H9 (cell line): ENCODE results near the gene MRTFA. TPM values are rescaled to one million over a fixed set of nuclear protein-coding genes. Genes with fewer than 3 reads are reported as not detected.
A peak's percentile ranks its signal among the peaks of the same experiment; 100 is the strongest.

Experiments used
- DNase-seq: peaks from one replicate; pipeline ENCODE4 v3.0.0-alpha.2; 2017
- H2AFZ ChIP-seq: one replicate; pipeline ENCODE4 v1.6.1; 2013; ENCODE audit warnings: mild to moderate bottlenecking, low read length, control low read depth, moderate library complexity
- H2AK5ac ChIP-seq: 2 replicates; pipeline ENCODE4 v1.6.1; 2013; ENCODE audit warnings: low read length, control low read depth, mixed read lengths; ENCODE audit not compliant: insufficient read length
- H2BK120ac ChIP-seq: one replicate; pipeline ENCODE4 v1.6.1; 2013; ENCODE audit warnings: low read depth, mild to moderate bottlenecking, low read length, control low read depth, inconsistent platforms; ENCODE audit not compliant: poor library complexity, severe bottlenecking
- H2BK12ac ChIP-seq: 2 replicates; pipeline ENCODE4 v1.6.1; 2013; ENCODE audit warnings: low read length, control low read depth, mixed read lengths, low read depth; ENCODE audit not compliant: insufficient read length
- H2BK15ac ChIP-seq: 2 replicates; pipeline ENCODE4 v1.6.1; 2013; ENCODE audit warnings: low read depth, low read length, control low read depth
- H2BK20ac ChIP-seq: one replicate; pipeline ENCODE4 v1.6.1; 2013; ENCODE audit warnings: low read depth, mild to moderate bottlenecking, low read length, control low read depth, inconsistent platforms; ENCODE audit not compliant: poor library complexity, severe bottlenecking
- H2BK5ac ChIP-seq: 2 replicates; pipeline ENCODE4 v1.6.1; 2013; ENCODE audit warnings: low read length, control low read depth, mixed read lengths; ENCODE audit not compliant: insufficient read length
- H3K14ac ChIP-seq: 2 replicates; pipeline ENCODE4 v1.6.1; 2013; ENCODE audit warnings: low read length, control low read depth; ENCODE audit not compliant: insufficient read depth
- H3K18ac ChIP-seq: 2 replicates; pipeline ENCODE4 v1.6.1; 2013; ENCODE audit warnings: low read depth, mild to moderate bottlenecking, mixed read lengths, low read length, control low read depth; ENCODE audit not compliant: insufficient read length
- H3K23ac ChIP-seq: 2 replicates; pipeline ENCODE4 v1.6.1; 2013; ENCODE audit warnings: low read length, control low read depth, mixed read lengths, low read depth; ENCODE audit not compliant: insufficient read length
- H3K23me2 ChIP-seq: 2 replicates; pipeline ENCODE4 v1.6.1; 2013; ENCODE audit warnings: low read depth, mild to moderate bottlenecking, mixed read lengths, low read length, control low read depth; ENCODE audit not compliant: insufficient read length, poor library complexity, severe bottlenecking
- H3K27ac ChIP-seq: 2 replicates; pipeline ENCODE4 v1.5.1; 2013; ENCODE audit warnings: low read length, control low read depth, mixed read lengths, low read depth; ENCODE audit not compliant: insufficient read length
- H3K27me3 ChIP-seq: 2 replicates; pipeline ENCODE4 v1.6.1; 2013; ENCODE audit warnings: low read length, control low read depth, inconsistent platforms; ENCODE audit not compliant: insufficient read depth
- H3K4ac ChIP-seq: 2 replicates; pipeline ENCODE4 v1.6.1; 2013; ENCODE audit warnings: low read depth, mild to moderate bottlenecking, control low read depth, inconsistent platforms, low read length, moderate library complexity
- H3K4me1 ChIP-seq: 2 replicates; pipeline ENCODE4 v1.6.1; 2013; ENCODE audit warnings: low read length, control low read depth, inconsistent platforms; ENCODE audit not compliant: insufficient read depth
- H3K4me2 ChIP-seq: 2 replicates; pipeline ENCODE4 v1.6.1; 2013; ENCODE audit warnings: low read length, control low read depth, mixed read lengths; ENCODE audit not compliant: insufficient read length, insufficient read depth
- H3K56ac ChIP-seq: 2 replicates; pipeline ENCODE4 v1.6.1; 2013; ENCODE audit warnings: low read depth, mild to moderate bottlenecking, mixed read lengths, low read length, control low read depth; ENCODE audit not compliant: insufficient read length
- H3K79me1 ChIP-seq: 2 replicates; pipeline ENCODE4 v1.6.1; 2013; ENCODE audit warnings: low read depth, mild to moderate bottlenecking, moderate library complexity, low read length, control low read depth, inconsistent platforms; ENCODE audit not compliant: insufficient read depth, poor library complexity, severe bottlenecking
- H3K79me2 ChIP-seq: 2 replicates; pipeline ENCODE4 v1.6.1; 2013; ENCODE audit warnings: low read length, control low read depth, inconsistent platforms; ENCODE audit not compliant: insufficient read depth
- H3K9ac ChIP-seq: 2 replicates; pipeline ENCODE4 v1.6.1; 2013; ENCODE audit warnings: low read length, control low read depth, mixed read lengths; ENCODE audit not compliant: insufficient read length; ENCODE audit errors: extremely low read depth
- H3K9me3 ChIP-seq: one replicate; pipeline ENCODE4 v1.6.1; 2013; ENCODE audit warnings: low read depth, low read length, inconsistent platforms; ENCODE audit not compliant: control insufficient read depth
- H3T11ph ChIP-seq: one replicate; pipeline ENCODE4 v1.6.1; 2013; ENCODE audit warnings: mild to moderate bottlenecking, low read length, control low read depth, inconsistent platforms
- H4K20me1 ChIP-seq: one replicate; pipeline ENCODE4 v1.6.1; 2013; ENCODE audit not compliant: control insufficient read depth, insufficient read length, insufficient read depth
- H4K5ac ChIP-seq: 2 replicates; pipeline ENCODE4 v1.6.1; 2013; ENCODE audit warnings: low read depth, mild to moderate bottlenecking, mixed read lengths, low read length, control low read depth; ENCODE audit not compliant: insufficient read length
- H4K8ac ChIP-seq: replicated peaks from 2 replicates; pipeline ENCODE4 v1.6.1; 2013; ENCODE audit warnings: low read length, control low read depth, mixed read lengths, low read depth; ENCODE audit not compliant: insufficient read length
- H4K91ac ChIP-seq: 2 replicates; pipeline ENCODE4 v1.6.1; 2013; ENCODE audit warnings: low read depth, mild to moderate bottlenecking, moderate library complexity, mixed read lengths, low read length, control low read depth; ENCODE audit not compliant: insufficient read length
- H3K27ac Mint-ChIP-seq, 3 experiments: 2 replicates in 2 of 3; 3 replicates in 1 of 3; pipeline ENCODE4 v1.8.0; 2020 to 2021; ENCODE audit warnings: mixed read lengths in 3 of 3, mild to moderate bottlenecking in 1 of 3, moderate library complexity in 1 of 3
- H3K27me3 Mint-ChIP-seq: 2 replicates; pipeline ENCODE4 v1.8.0; 2021; ENCODE audit warnings: low read depth, mild to moderate bottlenecking, moderate library complexity, mixed read lengths
- H3K36me3 Mint-ChIP-seq, 3 experiments: 2 replicates in 2 of 3; 3 replicates in 1 of 3; pipeline ENCODE4 v1.8.0; 2020 to 2021; ENCODE audit warnings: low read depth in 3 of 3, mixed read lengths in 3 of 3; ENCODE audit not compliant: insufficient read depth in 1 of 3
- H3K4me1 Mint-ChIP-seq, 2 experiments: 2 replicates each; pipeline ENCODE4 v1.8.0; 2020; ENCODE audit warnings: mixed read lengths in 2 of 2
- H3K4me3 Mint-ChIP-seq, 2 experiments: 2 replicates in 1 of 2; 3 replicates in 1 of 2; pipeline ENCODE4 v1.8.0; 2020 to 2021; ENCODE audit warnings: mild to moderate bottlenecking in 2 of 2, mixed read lengths in 2 of 2, moderate library complexity in 1 of 2
- H3K9me3 Mint-ChIP-seq, 2 experiments: 2 replicates in 1 of 2; 3 replicates in 1 of 2; pipeline ENCODE4 v1.8.0; 2020; ENCODE audit warnings: mild to moderate bottlenecking in 2 of 2, mixed read lengths in 2 of 2, moderate library complexity in 1 of 2
- CTCF ChIP-seq: fragments of 200-600 bp; sonication (generic); conservative IDR thresholded peaks from 3 replicates; pipeline ENCODE4 v1.8.0; 2021; ENCODE audit warnings: antibody characterized with exemption, mild to moderate bottlenecking
- WGBS: extraction: QIAGEN DNeasy Blood & Tissue Kit; methylation state at CpG from one replicate; pipeline ENCODE4 v1.1.7; 2013; ENCODE audit warnings: missing lambda C conversion rate, low lambda C conversion rate, mixed read lengths; ENCODE audit not compliant: insufficient read length; ENCODE audit errors: extremely low coverage; 5-methylcytosine and 5-hydroxymethylcytosine counted together
- total RNA-seq: library from RNA; stranded (reverse); gene quantifications from 2 replicates; pipeline ENCODE4 v1.2.1, GENCODE V29; 2021

The MRTFA gene
- total RNA-seq, 1 experiment from 2014 or later, result 38.1 TPM

DNA sequence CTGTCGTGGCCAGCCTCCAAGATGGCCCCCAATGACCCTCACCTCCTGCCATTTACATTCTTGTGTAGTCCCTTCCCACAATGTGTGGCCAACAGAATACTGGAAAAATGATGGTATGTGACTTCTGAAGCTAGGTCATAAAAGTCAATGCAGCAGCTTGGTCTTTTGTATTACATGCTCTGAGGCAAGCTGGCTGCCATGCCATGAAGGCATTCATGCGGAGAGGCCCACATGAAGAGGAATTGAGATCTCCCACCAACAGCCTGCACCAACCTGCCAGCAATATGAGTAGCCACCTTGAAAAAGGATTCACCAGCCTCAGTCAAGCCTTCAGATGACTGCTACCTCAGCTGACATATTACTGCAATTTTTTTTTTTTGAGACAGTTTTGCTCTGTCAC, 4.6 kb downstream of the MRTFA start:
- H3K23me2 ChIP-seq, result peaks cover 6% of the 10 kb centered on the region
- WGBS, result no CpG with 5 or more reads among the region's 2 CpGs
- no peak overlapping the region for H3K18ac ChIP-seq
- Mint-ChIP-seq H3K4me3 (no peak overlapping the region), H3K27me3 (no peaks in the 10 kb centered on the region), H3K36me3 (peaks cover 0 to 4% (median 2%) of the 10 kb centered on the region in 3 experiments; a peak in 6 of 7 replicates), H3K9me3 (no peaks in the 10 kb centered on the region), H3K4me1 (peaks cover 18 to 34% of the 10 kb centered on the region in 2 experiments), H3K27ac (peak overlapping the region in 2 of 3 experiments; percentile 59 to 92; a peak in 3 of 7 replicates)
- no peak overlapping the region for H4K5ac ChIP-seq
- DNase-seq, result no peak
- H2BK5ac ChIP-seq, result no peak overlapping the region
- TF ChIP-seq CTCF, result no peak
- no peak overlapping the region for H3K9ac ChIP-seq
- no peak overlapping the region for H2BK12ac ChIP-seq
- H3K23ac ChIP-seq, result no peak overlapping the region
- no peak overlapping the region for H2AFZ ChIP-seq
- H3K14ac ChIP-seq, result no peak overlapping the region
- no peak overlapping the region for H3K4ac ChIP-seq
- no peak overlapping the region for H2AK5ac ChIP-seq
- no peak overlapping the region for H3K56ac ChIP-seq
- no peak overlapping the region for H4K8ac ChIP-seq
- no peak overlapping the region for H3K27ac ChIP-seq
- no peak overlapping the region for H3K4me2 ChIP-seq
- no peaks in the 10 kb centered on the region for H4K20me1 ChIP-seq
- no peak overlapping the region for H4K91ac ChIP-seq
- no peak overlapping the region for H3T11ph ChIP-seq
- H3K27me3 ChIP-seq, result no peaks in the 10 kb centered on the region
- H3K9me3 ChIP-seq, result no peaks in the 10 kb centered on the region
- H2BK120ac ChIP-seq, result no peak overlapping the region
- H2BK15ac ChIP-seq, result no peak overlapping the region
- peaks cover 4% of the 10 kb centered on the region; the same call in 1 of the 2 replicates for H3K4me1 ChIP-seq
- H2BK20ac ChIP-seq, result no peak overlapping the region
- peaks cover 5% of the 10 kb centered on the region for H3K79me1 ChIP-seq
- peaks cover 25% of the 10 kb centered on the region; the same call in 1 of the 2 replicates for H3K79me2 ChIP-seq
